ENCODE results near the gene ANKRD11. TPM values are rescaled to one million over a fixed set of nuclear protein-coding genes. Genes with fewer than 3 reads are reported as not detected.
"Not testable (repeated sequence)": the region's sequence is repeated elsewhere in the genome, so short reads cannot be mapped to it uniquely, and the experiment has no call there.

The ANKRD11 gene
- total RNA-seq, 1 experiment from 2014 or later, result 297 TPM

DNA sequence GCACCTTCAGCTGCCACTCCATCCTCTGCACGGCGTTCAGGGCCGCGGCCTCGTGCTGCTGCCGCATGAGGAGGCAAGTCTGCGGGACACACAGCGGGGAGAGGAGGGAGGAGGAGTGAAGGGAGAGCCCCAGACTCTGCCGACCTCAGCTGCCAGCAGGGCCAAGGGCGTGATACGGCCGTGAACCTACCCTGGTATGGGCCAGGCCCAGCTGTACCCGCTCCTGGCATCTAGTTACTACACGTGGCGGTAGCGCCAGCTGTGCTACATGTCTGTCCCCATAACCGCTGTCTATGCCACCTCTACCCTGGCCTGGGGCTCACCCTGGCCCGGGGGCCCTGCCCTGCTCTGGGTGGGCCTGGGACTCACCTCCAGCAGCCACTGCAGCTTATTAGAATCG, 221.8 kb downstream of the ANKRD11 start:
- peaks cover 90% of the 10 kb centered on the region for H3K36me3 Mint-ChIP-seq (ENCODE audit: insufficient read depth, unreplicated experiment)
- no peaks in the 10 kb centered on the region for H3K27me3 Mint-ChIP-seq (ENCODE audit: insufficient read depth, unreplicated experiment)
- CTCF ChIA-PET, result interaction anchor here (0.6 to 1.2 kb wide), 2 partner anchors 160 to 240 kb away, joined by 3 to 4 read pairs; partner anchors contain the start of gene SPG7
- intact Hi-C loops (cut with micrococcal nuclease; ENCODE audit: unreplicated experiment), result no loop called here
- no peak overlapping the region for H3K27ac Mint-ChIP-seq (ENCODE audit: unreplicated experiment)
- H3K4me1 ChIP-seq, result no peaks in the 10 kb centered on the region
- H3K27me3 ChIP-seq (replicated peaks; ENCODE audit: control insufficient read depth, insufficient read depth, low read length), result no peaks in the 10 kb centered on the region
- H3K9me3 ChIP-seq, result no peaks in the 10 kb centered on the region
- TF ChIP-seq, protein P1, sequence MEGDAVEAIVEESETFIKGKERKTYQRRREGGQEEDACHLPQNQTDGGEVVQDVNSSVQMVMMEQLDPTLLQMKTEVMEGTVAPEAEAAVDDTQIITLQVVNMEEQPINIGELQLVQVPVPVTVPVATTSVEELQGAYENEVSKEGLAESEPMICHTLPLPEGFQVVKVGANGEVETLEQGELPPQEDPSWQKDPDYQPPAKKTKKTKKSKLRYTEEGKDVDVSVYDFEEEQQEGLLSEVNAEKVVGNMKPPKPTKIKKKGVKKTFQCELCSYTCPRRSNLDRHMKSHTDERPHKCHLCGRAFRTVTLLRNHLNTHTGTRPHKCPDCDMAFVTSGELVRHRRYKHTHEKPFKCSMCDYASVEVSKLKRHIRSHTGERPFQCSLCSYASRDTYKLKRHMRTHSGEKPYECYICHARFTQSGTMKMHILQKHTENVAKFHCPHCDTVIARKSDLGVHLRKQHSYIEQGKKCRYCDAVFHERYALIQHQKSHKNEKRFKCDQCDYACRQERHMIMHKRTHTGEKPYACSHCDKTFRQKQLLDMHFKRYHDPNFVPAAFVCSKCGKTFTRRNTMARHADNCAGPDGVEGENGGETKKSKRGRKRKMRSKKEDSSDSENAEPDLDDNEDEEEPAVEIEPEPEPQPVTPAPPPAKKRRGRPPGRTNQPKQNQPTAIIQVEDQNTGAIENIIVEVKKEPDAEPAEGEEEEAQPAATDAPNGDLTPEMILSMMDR (IDR thresholded peaks at IDR 0.05; ENCODE audit: insufficient read depth in 1 of 2, low read depth in 1 of 2, low read length in 1 of 2, severe bottlenecking in 1 of 2, unreplicated experiment in 1 of 2), result no peak
- no peaks in the 10 kb centered on the region for H3K9me3 Mint-ChIP-seq (ENCODE audit: unreplicated experiment)
- no peaks in the 10 kb centered on the region for H3K4me1 Mint-ChIP-seq (ENCODE audit: low read depth, unreplicated experiment)
- H3K36me3 ChIP-seq (ENCODE audit: control insufficient read depth, insufficient read depth, low read length), result peaks cover 8% of the 10 kb centered on the region
- DNase-seq, result no peak
- no peak overlapping the region for H3K4me3 Mint-ChIP-seq (ENCODE audit: unreplicated experiment)
- H3K4me3 ChIP-seq (ENCODE audit: low read depth, low read length), result no peak overlapping the region
- POLR2A ChIA-PET, result no interaction called here
- BruUV-seq (replicated peaks), result no TSS peak

DNA sequence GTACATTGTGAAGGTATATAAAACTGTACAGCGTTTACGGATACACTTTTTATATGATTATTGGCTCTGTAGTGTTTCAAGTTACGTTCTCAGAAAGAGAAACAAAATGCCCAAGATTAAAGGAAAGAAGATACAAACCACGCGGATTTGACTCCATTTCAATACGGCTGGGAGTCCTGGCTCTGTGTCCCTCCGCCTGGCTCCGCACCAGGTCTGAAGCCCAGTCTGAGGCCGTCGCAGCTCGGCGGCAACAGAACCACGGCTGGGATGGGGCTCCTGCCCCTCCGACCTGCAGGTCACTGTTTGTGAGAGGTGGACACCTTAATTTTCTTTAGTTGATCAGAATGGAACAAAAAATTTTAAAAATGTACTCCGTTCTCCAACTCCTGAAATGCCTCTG, 222.6 kb downstream of the ANKRD11 start:
- H3K27me3 ChIP-seq (replicated peaks; ENCODE audit: control insufficient read depth, insufficient read depth, low read length); BruUV-seq (replicated peaks); H3K4me1 Mint-ChIP-seq (ENCODE audit: low read depth, unreplicated experiment); H3K27ac Mint-ChIP-seq (ENCODE audit: unreplicated experiment); H3K9me3 Mint-ChIP-seq (ENCODE audit: unreplicated experiment); POLR2A ChIA-PET; H3K9me3 ChIP-seq; H3K4me3 Mint-ChIP-seq (ENCODE audit: unreplicated experiment); H3K4me3 ChIP-seq (ENCODE audit: low read depth, low read length); DNase-seq; H3K36me3 ChIP-seq (ENCODE audit: control insufficient read depth, insufficient read depth, low read length); H3K4me1 ChIP-seq; H3K27me3 Mint-ChIP-seq (ENCODE audit: insufficient read depth, unreplicated experiment); CTCF ChIA-PET; intact Hi-C loops (cut with micrococcal nuclease; ENCODE audit: unreplicated experiment): not testable (repeated sequence)
- H3K36me3 Mint-ChIP-seq (ENCODE audit: insufficient read depth, unreplicated experiment), result peaks cover 90% of the 10 kb centered on the region

DNA sequence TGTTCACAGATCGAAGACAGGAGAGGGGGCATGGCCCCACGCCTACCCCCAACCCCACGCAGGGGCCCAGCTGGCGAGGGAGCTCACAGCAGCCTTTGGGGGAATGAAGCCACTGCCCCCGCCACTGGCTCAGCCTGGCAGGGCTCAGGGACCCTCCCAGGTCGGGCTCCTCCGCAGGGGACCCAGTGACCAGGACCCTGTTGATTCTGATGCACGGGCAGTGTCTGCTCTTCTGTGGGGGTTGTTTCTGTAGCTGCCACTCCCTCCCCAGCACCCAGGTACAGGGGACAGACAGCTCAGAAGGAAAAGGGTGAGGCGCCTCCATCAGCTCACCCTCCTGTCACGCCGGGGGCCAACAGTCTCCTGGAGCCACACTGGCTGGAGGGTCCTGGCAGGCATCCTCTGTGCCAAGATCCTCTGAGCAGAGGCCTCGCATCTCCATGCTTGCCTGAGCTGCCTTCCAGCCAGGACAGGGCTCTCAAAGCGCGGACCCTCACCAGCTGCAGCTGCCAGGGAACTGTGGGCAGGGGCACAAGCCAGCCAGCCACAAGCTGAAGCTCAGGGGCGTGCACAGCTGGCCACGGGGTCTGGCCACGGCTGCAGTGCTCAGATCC, 223.7 kb downstream of the ANKRD11 start:
- Histone ChIP-seq H3K27me3 (replicated peaks; ENCODE audit: control insufficient read depth, insufficient read depth, low read length) (no peaks in the 10 kb centered on the region), H3K4me1 (no peaks in the 10 kb centered on the region), H3K4me3 (ENCODE audit: low read depth, low read length) (no peak overlapping the region), H3K9me3 (no peaks in the 10 kb centered on the region), H3K36me3 (ENCODE audit: control insufficient read depth, insufficient read depth, low read length) (peaks cover 6% of the 10 kb centered on the region)
- no TSS peak for BruUV-seq (replicated peaks)
- Mint-ChIP-seq H3K4me3 (ENCODE audit: unreplicated experiment) (no peak overlapping the region), H3K9me3 (ENCODE audit: unreplicated experiment) (no peaks in the 10 kb centered on the region), H3K4me1 (ENCODE audit: low read depth, unreplicated experiment) (no peaks in the 10 kb centered on the region), H3K27ac (ENCODE audit: unreplicated experiment) (no peak overlapping the region), H3K27me3 (ENCODE audit: insufficient read depth, unreplicated experiment) (no peaks in the 10 kb centered on the region), H3K36me3 (ENCODE audit: insufficient read depth, unreplicated experiment) (peaks cover 90% of the 10 kb centered on the region)
- POLR2A ChIA-PET, result no interaction called here
- intact Hi-C loops (cut with micrococcal nuclease; ENCODE audit: unreplicated experiment), result no loop called here
- CTCF ChIA-PET, result interaction anchor here (0.7 kb wide), 1 partner anchor 27 kb away, joined by 4 read pairs; no protein-coding TSS in a partner anchor
- DNase-seq, result no peak
- TF ChIP-seq, protein P1 (IDR thresholded peaks at IDR 0.05; ENCODE audit: insufficient read depth in 1 of 2, low read depth in 1 of 2, low read length in 1 of 2, severe bottlenecking in 1 of 2, unreplicated experiment in 1 of 2), result no peak

All from Caco-2 (cell line).